Stimulated activated CD8-positive, alpha-beta memory T cell treated with anti-CD3 and anti-CD28 coated beads, Interleukin-12 subunit alpha, Interleukin-12 subunit beta, amount 100 ng/mL, for 1 hour (primary cell): Measurements from ENCODE around the gene MAP4K5.

Experiments used
- DNase-seq: peaks from one replicate; pipeline ENCODE4 v3.0.0-alpha.2; 2020; ENCODE audit warnings: low read depth

Gene MAP4K5

GRCh38 chr14:50476134-50476533, 56.2 kb downstream of the MAP4K5 start:
- DNase-seq, result no peak

DNA sequence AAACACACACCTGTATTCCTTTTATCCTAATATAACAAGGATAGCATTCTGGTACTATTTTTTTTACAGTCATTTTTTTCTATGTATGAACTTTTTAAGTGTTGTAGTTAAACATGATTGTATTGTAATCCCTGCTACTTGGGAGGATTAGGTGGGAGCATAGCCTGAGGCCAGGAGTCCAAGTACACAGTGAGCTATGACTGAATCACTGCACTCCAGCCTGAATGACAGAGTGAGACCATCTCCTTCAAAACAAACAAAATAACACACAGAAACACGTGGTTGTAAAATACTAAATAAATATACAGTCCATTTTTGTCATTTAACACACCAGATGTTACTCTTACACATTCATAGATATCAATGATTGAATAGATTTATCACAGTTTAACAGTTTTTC, 56.9 kb downstream of the MAP4K5 start:
- DNase-seq, result no peak

GRCh38 chr14:50471838-50472465, 60.4 kb downstream of the MAP4K5 start:
- DNase-seq, result no peak

GRCh38 chr14:50469982-50470381, 62.4 kb downstream of the MAP4K5 start:
- DNase-seq, result no peak

DNA sequence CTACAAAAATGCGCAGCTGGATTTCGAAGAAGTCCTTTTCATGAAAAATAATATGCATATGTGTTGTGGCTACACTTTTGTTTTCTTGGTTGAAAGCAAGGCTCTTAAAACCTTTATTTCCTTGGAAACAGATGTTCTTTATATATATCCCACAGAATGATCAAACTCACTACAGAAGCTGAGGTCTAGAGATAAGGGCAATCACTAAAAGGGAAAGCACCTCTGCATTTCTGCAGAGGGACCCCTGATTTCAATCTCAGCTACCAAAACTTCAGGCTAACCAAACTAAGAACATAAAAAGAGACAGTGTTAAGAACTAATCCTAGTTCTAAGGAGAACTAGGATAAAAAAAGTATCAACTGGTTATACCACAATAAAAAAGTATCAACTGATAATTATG, 70.3 kb downstream of the MAP4K5 start:
- DNase-seq, result no peak

DNA sequence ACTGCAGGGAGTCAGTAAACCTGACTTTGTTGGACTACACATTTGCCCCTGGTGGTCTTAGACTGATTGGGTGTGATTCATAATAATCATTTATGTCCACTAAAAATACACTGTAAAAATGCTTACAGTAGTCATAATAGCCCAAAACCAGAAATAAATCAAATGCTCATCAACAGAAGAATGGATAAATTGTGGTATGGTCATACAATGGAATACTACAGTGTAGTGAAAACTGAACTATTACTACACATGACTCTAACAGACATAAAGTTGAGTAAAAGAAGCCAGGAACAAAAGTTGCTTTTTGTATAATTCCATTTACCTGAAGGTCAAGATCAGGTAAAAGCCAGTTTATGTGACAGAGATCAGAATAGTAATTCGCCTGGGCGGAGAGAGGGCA, 78.5 kb downstream of the MAP4K5 start:
- no peak for DNase-seq

- no peak for DNase-seq
Measured at GRCh38 chr14:50452979-50453705, 79.2 kb downstream of the MAP4K5 start.

GRCh38 chr14:50452296-50452695, 80.1 kb downstream of the MAP4K5 start:
- no peak for DNase-seq

- no peak for DNase-seq
Measured at GRCh38 chr14:50451854-50452253, 80.5 kb downstream of the MAP4K5 start.

- no peak for DNase-seq
Measured at GRCh38 chr14:50447461-50447860, 84.9 kb downstream of the MAP4K5 start.

DNA sequence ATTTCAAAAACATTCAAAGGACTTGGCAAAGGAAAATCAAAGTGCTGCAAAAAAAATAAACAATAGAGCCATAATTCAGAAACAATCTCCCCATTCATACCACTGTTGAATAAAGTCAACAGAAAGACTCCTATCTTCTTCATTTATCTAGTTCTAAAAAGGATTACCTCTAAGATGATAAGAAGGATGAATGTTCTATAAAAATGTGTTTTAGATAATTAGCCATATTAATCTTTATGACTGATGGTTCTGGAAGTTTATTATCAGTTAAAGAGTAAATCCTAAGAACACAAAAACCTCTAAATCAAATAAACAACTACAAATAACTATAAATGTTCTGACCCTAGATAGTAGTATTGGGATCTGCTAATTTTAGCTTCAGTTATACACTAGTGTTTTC, 97.8 kb downstream of the MAP4K5 start:
- DNase-seq, result no peak

- DNase-seq, result no peak
Measured at GRCh38 chr14:50432131-50432530, 100.2 kb downstream of the MAP4K5 start.

- no peak for DNase-seq
Measured at GRCh38 chr14:50425816-50426215, 106.6 kb downstream of the MAP4K5 start.

DNA sequence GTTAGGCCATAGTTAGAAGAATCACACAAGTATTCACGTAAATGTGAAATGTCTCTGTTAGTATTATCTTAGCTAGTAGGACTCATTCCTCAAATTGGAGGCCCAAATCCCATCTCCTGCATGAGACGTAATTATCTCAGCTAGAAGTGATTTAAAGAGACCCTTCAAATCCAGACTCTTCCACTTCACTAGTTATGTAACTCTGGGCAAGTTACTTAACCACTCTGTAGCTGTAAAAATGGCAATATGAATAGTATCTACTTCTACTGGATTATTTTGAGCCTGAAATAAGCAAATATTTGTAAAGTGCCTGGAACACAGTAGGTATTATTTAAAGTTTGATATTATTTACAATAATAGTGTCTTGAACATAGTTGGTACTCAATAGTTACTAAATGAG, 107.3 kb downstream of the MAP4K5 start:
- DNase-seq, result no peak

DNA sequence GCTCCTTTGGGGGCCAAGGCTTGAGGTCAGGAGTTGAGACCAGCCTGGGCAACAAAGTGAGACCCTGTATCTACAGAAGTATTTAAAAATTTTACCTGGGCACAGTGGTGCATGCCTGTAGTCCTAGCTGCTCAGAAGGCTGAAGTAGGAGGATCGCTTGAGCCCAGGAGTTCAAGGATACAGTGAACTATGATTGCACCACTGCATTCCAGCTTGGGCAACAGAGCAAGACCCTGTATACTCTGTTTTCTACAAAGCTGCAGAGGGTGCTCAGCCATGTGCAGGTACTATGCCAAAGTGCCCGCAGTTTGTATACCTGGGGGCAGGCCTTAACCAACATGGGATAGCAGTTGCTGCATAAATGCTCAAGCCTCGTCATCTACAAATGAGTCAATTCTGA, 108.8 kb downstream of the MAP4K5 start:
- no peak for DNase-seq

GRCh38 chr14:50421499-50421898, 110.9 kb downstream of the MAP4K5 start:
- no peak for DNase-seq

DNA sequence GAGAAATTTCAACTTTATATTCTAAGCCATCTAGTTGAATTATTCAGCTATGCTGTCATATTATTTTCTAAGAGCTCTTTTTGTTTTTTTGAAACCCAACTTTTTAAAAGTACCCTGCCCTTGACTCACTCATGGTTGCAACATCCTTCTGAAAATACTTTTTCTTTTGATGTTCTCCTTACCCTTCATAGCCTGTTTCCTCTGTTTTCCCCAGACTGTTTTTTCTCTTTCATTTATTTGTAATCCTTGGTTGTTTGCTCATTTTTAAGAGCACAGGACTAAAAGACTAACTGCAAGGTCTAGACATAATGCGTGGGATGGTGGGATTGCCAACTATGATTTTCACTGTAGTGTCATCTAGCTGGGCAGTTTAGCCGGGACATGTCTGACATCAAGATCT, 114.5 kb downstream of the MAP4K5 start:
- no peak for DNase-seq

- no peak for DNase-seq
Measured at GRCh38 chr14:50410921-50411320, 121.4 kb downstream of the MAP4K5 start.

GRCh38 chr14:50410071-50410470, 122.3 kb downstream of the MAP4K5 start:
- no peak for DNase-seq

GRCh38 chr14:50407111-50407812, 125.1 kb downstream of the MAP4K5 start:
- no peak for DNase-seq

GRCh38 chr14:50403419-50403818, 128.9 kb downstream of the MAP4K5 start:
- no peak for DNase-seq

- DNase-seq, result no peak
Measured at GRCh38 chr14:50402965-50403364, 129.4 kb downstream of the MAP4K5 start.

DNA sequence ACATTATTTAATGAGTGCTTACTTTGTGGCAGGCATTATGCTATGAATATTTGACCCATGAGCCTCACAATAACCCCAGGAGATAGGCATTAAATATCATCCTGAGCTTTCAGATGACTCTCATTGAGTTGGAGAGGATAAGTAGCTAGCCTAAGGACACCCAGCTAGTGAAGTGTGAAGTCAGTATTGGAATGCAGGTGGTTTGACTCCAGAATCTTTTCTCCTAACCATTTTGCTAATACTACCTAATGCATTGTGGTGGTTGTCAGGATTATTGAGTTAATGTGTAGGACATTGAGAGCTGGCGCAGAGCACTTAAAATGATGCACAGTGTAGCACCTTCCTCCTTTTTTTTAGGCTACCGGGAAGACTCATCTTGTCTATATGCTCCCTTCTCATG, 131.9 kb downstream of the MAP4K5 start:
- DNase-seq, result no peak
